Measurements from ENCODE around the gene NDP.
"Not testable (repeated sequence)": the region's sequence is repeated elsewhere in the genome, so short reads cannot be mapped to it uniquely, and the experiment has no call there.

NDP gene

DNA sequence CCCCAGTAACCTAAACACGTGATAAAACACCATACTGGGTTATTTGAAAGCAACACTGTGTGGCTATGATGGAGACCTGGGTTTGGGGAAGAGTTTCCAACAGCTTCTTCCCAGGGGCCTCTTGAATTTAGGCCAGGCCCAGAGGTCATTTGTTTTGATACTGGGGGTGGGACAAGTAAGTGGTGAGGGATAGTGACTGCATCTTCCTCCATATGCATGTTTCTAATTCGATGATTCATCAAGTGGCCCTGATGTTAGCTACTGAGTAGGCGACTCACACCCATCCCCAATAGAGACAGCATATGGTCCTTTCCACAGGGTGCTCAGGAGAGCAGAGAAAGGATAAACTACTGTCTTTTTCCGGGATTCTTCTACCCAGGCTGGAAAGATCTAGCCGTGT lies 2.7 kb downstream of the NDP start:
- no peak for DNase-seq (ENCODE audit: low read depth)

DNA sequence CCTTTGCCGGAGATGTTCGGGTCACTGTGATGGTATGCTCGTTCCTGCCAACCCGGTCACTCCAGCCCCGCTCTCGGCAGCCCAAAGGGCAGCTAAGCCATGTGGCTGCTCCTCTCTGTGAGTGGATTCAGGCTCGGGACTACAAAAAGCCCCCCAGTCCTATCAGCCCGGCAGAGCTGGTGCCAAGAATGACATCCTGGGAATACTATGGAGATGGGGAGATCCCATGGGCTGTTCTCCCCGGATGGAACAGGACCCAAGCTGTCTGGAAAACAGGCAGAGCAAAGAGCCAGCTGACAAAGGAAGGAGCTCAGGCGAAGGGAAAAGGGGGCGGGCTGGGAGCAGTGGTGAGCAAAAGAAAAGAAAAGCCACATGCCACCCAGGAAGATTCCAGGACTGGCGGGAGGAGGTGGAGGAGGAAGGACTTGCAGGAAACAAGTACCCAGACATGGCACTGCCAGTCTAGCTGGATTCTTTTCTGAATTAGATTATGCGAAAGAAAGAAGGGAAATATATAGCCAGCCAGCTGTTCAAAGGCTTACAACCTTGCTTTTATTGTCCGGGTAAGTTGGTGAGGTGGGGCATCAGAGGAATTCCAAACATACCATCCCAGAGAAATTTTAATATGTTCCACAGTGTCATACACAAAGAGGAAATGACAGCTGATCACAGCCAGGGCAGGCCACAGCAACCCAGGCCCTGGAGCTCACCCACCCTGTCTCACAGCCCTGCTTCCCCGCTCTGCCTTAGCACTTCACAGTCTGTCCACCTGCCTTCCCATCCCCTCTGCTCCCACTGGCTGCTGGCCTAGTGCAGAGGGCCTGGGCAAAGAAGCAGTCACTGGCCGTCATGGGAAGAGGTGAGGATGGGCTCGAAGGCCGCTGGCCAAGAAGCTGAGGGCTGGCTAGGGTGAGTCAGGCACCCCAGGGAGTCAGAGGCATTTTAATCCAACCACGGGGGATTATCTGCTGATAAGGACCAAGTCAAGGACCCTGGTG lies 3.4 kb downstream of the NDP start:
- no peak for DNase-seq (ENCODE audit: low read depth)

DNA sequence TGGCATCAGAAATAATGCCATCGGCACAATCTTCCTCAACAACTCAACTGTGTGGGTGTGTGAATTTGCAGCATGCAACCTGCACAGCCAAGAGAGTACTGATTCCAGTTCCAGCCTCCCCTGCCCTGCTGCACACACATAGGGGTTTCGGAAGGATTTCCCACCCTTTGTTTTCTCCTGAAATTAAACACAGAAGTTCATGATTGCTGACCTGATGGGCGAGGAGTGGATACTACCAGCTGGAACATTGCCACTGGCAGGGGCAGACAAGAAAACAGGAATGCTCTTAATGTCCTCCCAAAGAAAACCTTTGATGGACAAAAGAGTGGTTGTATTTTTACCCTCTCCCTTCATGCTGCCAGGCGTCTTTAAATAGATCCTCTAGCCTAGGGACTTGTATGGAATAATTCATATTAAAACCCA lies 4.8 kb downstream of the NDP start:
- no peak for DNase-seq (ENCODE audit: low read depth)

DNA sequence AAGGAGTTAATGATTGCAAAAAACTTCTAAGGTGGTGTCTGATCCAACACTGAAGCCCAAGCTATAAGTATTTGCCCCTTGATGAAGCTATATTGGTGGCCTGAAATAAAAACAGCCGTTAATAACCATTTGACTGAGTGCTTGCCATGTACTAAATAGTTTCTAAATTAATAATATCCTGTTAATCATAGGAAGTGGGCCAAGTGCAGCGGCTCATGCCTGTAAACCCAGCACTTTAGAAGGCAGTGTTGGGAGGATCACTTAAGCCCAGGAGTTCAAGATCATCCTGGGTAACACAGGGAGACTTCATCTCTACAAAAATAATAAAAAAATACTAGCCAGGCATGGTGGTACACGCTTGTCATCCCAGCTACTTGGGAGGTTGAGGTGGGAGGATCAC lies 8.3 kb downstream of the NDP start:
- no peak for DNase-seq (ENCODE audit: low read depth)

DNA sequence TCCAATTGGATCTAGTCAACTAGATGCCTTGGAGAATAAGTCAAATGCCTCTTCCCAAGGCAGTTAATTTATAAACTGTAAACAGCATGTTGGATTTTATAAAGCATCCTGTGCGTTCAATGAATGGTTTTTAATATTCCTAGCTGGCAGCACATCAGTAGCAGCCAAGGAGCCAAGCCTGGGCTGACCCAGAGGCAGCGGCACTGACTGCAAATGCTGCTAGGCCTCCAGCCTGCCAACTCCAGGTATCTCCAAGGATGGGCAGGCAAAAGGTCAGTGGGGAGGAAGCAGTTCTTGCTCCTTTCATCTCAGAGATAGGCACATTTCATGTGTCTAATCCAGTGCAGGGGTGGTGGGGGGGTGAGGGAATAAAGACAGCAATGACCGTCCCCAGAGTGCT lies 9.5 kb downstream of the NDP start:
- no peak for DNase-seq (ENCODE audit: low read depth)

DNA sequence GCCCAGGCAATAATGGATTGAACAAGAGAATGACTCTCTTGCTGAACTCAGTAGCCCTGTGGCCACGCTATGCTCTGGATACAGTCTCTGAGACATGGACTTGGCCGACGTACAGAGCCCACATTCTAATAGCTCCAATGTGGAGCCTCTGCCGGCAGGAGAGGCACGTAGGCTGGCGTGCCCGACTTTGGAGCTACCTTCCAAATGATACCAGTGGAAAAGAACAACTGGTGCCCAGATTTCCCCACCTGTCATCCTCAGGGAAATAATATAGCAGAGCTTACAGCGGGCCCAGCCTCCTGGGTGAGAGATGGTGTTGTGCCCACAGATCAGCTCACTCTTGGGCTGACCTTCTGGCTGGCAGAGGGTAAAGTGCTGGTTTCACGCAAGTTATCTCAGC lies 10.6 kb downstream of the NDP start:
- DNase-seq (ENCODE audit: low read depth), result no peak

DNA sequence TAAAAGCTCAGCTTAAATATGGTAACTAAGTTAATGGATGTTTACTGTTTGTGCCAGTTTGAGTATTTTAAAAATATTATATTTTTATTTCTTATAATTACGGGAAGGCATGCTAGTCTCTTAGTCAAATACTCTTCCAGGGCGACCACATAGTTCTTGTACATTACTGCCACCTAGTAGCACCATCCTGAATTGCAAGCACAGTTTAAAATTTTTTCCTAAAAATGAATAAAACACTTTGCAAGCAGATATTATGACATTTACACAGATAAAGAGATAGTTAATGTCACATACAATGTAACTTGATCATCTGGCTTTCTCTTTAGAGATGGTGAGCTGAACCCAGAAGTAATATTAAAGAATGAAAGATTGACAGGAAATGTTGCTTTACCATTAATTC lies 11.5 kb downstream of the NDP start:
- DNase-seq (ENCODE audit: low read depth), result no peak

DNA sequence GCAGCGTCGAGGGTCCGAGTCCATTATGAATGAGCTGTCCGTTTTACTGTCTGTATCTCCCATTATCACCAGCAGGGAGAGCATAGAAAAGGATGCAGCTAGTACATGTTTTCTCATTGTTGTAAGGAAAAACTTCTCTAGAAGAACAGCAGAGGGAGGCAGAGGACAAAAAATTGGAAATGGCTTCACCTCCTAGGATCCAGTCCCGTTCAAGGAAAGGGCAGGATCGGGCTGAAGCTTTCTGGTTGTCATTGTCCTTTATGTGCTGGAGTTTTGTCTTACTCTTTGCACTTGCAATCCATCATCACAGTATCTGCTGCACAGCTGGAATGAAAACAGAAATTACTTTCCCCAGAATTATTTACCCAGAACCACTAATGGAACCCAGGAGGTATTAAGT lies 14.7 kb downstream of the NDP start:
- no peak for DNase-seq (ENCODE audit: low read depth)

DNA sequence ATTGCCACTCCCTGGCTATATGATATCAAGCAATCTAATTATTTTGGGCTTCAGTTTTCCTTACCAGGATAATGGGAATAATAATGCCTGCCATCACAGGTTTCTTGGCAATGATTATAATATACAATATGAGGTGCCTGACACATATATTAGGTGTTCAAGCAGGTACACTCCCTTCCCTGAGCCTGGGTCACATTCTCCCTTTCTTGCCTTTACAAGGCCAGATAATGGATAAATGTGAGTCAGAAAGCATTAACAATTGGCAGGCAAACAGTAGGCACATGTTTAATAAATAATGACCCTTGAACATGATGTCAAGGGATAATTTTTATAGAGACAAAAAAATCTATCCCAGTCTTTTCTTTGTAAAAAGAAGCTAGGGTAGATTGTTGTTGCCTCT lies 17.2 kb downstream of the NDP start:
- DNase-seq (ENCODE audit: low read depth), result no peak

DNA sequence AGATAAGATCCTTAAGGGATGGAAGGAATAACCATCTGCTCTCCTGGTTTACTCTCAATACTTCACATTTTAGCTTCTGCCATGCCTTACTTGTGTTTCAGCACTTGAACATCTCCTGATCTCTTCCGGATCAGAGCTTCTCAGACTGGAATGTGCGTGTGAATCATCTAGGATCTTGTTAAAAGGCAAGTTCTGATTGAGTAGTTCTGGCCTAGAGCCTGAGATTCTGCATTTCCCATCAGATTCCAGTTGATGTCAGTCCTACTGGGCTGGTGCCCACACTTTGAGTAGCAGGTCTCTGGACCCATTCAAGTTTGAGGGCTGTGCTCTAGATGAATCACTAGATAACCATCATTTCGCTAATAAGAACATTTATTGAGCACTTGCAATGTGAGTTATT lies 20.0 kb downstream of the NDP start:
- no peak for DNase-seq (ENCODE audit: low read depth)

DNA sequence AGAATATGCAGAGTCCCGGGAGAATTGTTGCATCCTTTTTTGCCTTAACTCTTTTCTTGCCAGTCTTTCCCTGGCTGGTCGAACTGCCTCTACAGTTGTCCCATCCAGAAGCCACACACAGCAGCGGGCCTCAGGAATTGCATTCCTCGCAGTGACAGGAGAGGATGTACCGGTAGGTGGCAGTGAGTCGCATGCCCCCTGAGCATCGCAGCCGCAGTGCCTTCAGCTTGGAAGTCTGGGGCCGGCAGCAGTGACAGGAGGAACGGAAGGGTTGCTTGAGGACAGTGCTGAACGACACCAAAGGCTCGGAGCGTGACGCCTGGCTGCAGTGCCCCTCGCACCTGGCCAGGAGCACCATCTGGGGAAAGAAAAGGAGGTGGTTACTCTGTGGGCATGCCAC lies 23.5 kb downstream of the NDP start:
- DNase-seq (ENCODE audit: low read depth), result no peak

DNA sequence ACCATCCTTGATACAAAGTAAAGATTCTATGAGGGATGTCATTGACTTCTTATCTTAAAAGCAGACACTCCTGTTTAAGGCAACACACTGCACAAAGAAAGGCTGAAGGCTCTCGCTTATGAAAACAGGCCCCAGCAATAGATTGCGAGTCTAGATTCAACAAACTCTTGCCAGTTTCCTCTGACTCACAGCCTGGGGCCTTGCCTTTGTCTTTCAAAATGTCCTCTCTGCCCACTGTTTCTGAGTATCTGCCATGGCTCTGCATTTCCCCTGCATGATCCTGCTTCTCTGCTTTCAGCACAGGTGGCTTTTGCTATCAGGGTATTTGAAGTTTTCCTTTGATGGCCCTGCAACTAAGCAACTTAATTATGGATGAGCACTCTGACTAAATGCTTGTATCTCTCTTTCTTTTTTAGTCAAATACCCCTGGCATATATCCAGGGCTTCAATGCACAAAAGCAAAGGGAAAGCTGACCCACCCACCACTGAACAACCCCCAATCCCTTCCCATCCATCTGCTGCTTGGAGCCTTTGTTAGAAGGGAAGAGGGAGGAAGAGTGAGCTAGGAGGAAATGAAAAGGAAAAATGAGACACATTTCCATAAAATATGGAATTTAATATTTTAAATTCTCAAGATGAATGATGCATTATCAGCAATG lies 32.2 kb downstream of the NDP start:
- no peak for DNase-seq (ENCODE audit: low read depth)

DNA sequence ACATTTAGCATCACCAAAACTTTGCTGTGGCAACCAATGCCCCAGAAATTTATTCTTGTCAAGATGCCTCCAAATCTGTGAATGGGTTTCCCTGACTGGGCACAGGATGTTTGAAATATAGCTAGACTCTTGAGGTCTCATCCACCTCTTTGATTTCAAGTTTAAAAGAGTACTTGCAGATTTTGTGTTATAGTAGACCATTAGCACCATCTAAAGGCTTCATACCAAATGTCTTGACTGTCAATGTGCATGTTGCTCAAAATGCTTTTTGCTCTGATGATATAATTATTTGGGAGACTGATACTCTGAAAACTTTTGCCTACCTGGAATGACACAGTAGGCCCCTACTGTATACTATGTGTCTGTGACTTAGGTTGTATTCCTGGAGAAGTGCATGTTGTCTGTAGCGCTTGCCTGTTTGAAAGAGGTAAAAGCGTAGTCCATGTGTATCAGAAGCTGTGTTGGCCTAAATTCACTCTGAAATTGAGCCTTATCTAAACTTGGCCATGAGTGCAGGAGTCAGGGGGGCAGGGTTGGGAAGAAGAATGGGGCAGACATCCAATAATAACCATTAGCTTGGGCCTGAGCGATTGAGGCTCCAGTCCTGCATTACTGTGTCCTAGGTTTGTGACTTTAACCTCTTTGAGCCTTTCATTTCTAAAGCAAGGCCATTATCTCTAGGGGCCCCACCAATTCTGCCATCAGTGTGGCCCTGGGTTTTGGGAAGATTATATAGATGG lies 33.8 kb downstream of the NDP start:
- DNase-seq (ENCODE audit: low read depth), result no peak

DNA sequence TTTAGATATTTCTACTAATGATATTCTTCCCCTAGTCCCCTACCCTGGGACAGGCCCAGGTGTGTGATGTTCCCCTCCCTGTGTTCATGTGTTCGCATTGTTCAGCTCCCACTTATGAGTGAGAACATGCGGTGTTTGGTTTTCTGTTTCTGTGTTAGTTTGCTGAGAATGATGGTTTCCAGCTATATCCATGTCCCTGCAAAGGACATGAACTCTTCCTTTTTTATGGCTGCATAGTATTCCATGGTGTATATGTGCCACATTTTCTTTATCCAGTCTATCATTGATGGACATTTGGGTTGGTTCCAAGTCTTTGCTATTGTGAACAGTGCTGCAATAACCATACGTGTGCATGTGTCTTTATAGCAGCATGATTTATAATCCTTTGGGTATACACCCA lies 51.2 kb downstream of the NDP start:
- not testable (repeated sequence) for DNase-seq (ENCODE audit: low read depth)

DNA sequence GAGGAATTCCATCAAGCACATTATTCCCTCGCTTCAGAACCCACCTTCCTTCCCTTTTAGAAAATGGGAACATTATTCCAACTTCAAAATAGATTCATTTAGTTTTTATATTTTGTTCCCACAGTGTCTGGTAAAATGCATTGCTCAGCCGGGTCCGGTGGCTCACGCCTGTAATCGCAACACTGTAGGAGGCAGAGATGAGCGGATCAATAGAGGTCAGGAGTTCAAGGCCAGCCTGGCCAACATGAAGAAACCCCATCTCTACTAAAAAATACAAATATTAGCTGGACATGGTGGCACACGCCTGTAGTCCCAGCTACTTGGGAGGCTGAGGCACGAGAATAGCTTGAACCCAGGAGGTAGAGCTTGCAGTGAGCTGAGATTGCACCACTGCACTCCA lies 62.4 kb downstream of the NDP start:
- not testable (repeated sequence) for DNase-seq (ENCODE audit: low read depth)

DNA sequence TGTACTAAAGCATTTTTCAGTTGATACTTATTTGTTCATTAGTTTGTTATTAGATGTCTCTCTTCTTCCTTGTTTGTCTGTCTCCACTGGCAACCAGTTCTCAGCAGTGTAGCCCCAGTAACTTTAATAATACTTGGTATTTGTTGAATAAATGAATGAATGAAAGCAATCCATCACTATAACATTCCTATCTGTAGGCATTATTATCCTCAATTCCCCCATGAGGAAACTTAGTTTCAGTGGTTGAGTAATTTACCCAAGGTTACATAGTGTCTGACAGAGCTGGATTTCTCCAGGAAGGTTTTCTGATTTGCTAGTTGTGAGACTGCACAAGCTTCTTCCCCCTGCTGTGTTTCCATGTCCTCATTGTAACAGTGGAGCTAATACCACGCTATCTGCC lies 63.2 kb downstream of the NDP start:
- no peak for DNase-seq (ENCODE audit: low read depth)

DNA sequence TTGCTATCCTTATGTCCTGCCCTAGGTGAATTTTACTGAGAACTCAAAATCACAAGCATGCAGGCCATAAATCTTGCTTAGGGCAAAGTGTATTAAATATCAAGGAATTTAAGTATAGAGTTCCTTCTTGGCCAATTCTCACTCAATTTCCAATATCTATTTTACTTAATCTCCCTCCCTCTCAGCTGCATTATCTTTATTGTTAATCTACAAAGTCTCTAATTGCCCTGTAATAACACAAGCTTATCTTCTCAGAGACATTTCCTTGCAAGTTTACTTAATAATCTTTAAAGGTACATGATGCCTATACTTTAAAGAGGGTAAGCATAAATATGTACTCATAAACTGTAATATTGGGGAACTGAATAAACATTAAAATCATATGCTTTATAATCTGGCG lies 64.0 kb downstream of the NDP start:
- no peak for DNase-seq (ENCODE audit: low read depth)

DNA sequence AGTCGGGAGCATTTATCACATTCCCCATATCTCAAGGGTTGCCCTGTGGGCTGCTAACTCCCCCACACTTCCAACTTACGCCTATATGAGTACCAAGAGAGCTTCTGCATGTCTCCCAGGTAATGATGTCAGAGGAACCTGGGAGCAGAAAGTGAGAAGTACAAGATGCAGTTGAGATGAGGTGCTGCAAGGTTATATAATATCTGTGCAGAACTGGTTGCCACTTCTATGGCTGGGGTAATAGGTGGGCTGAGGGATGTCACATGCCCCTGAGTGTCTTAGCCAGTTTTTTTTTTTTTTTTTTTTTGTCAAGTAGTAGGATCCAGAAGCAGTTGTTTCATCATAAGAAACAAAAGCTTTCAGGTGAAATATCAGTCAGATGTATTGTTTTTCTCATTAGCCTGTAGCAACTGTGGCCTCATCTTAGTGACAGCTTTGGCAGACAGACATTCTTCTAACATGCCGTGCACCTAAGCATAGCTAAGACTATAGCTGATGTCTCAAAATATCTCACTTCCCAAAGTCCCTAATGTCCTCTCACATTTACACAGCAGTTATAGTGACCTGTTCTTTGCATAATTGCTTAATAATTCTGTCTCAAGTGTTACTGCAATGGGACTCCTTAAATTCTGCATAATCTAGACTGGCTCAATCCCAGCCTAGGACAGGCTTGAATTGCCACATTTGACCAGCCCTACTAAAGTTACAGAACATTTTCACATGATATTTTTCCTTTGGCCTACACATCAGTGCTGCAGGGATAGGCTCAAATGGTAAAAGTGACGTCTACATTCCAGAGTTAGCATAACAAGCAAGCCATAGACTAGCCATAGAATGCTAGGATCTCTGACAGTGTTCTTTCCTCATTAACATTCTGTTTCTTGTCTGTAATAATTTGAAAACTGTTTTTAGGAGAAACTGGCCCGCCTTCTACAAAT lies 73.0 kb downstream of the NDP start:
- no peak for DNase-seq (ENCODE audit: low read depth)
